Stimulated activated CD4-positive, alpha-beta T cell treated with anti-CD3 and anti-CD28 coated beads, Interleukin-12 subunit alpha, Interleukin-12 subunit beta, amount 100 ng/mL, for 48 hours (primary cell): ENCODE measurements around the gene CHST8.

Experiments used
- DNase-seq, 3 donors: peaks; one replicate each; pipeline ENCODE4 v3.0.0-alpha.2; 2020; ENCODE audit warnings: low read depth in 2 of 3, low spot score in 1 of 3

CHST8 gene

DNA sequence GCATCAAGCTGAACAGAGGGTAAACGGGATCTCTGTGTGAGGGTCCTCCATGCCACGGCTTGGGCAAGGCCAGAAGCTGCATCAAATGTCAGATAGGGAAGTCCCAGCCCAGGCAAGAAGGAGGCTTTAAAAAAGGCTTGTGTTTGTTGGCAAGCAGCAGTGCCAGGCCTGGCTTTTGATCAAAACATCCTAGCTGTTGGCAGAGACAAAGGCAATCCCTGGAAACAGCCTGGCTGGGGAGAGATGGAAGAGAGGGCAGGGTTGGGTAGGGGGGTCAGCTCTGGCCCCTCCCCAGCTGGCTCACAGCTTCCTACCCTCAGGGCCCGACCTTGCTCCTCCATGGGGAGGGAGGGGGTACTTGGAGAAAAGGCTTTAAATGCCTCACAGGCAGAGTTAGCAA is 113.2 kb downstream of the CHST8 start:
- DNase-seq = no peak

DNA sequence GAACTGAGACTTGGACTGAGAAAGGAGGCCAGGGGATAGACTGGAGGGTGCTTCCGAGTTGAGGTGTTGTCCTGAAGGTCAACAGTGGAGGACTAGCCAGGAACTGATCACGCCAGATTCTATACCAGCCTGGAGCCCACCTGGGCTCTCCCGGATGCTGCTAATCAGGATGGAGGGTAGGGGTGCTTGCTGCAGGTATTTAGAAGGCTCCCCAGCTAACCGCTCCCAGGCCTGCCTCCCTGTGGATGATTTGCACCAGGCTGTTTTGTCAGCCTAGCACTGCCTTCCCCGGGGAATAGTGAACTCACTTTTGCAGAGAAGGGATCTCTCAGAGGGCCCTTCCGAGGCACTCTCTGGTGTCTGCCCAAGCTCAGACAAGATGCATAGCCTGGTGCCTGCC is 114.4 kb downstream of the CHST8 start:
- DNase-seq = no peak

DNA sequence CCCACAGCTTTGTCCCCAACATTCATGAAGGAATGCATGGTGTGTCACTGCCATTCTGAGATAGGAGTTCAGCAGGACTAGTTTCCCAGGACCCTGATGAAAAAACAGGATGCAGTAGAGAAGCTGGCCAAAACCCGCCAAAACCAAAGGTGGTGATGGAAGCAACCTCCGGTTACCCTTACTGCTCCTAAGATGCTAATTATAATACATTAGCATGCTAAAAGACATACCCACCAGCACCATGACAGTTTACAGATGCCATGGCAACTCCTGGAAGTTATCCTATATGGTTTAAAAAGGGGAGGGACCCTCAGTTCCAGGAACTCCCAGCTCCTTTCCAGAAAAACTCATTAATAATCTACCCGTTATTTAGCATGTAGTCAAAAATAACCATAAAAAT is 115.0 kb downstream of the CHST8 start:
- DNase-seq = no peak

DNA sequence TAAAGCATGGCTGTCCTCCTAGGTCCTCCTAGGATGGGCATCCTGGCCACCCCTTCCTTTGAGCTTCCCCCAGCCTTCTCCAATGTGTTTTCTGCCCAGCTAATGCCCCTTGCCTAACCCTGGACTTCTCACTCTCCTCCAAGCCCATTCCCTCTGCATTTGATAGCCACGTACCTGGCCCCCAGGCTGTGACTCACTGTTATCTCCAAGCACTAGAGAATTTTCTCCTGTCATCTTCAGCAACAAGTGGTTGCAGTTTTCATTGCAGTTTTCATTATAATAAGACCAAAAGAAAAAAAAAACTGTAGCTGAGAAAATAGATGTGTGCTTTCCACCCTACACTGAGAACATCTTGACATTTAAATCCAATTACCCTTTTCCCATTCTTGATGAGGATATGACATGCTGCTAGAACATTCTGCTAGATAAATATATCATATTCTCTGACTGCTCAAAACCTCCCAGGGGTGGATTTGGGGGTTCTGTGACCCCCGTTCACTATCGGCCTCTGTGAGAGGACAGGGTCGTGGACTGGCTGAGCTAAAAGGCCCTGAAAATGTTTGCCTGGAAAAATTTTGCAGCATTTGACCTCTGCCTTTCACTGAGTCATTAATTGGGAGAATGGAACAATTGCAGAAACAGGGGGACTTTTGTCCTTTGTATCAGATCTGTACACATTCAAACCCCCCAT is 116.1 kb downstream of the CHST8 start:
- no peak for DNase-seq

DNA sequence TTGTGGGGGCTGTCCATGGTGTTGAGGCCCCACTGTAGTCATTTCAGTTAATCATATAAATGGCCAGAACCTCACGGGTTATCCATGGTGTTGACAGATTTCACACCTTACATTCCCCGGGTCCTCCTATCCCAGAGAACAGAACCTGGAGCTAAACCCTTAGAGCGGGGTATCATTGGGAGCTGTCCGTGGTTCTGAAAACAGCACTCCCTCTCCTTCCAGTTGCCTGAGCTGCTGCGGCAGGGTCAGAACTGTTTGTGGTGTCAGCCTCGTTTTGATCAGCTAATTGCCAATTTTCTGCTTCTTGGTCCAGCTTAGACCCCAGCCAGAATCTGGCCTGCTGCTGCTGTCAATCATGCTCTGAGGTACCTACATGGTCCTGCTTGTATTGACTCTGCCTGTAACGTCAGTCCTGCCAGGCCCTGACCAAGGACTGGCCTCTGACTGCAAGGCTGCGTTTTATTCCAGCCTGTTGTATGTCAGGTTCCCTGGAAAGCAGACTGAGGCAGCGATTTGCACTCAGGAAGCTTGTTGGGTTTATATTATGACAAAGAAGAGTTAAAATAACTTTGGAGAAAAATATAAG is 119.2 kb downstream of the CHST8 start:
- peak in 1 of 3 donors; percentile 4 for DNase-seq

DNA sequence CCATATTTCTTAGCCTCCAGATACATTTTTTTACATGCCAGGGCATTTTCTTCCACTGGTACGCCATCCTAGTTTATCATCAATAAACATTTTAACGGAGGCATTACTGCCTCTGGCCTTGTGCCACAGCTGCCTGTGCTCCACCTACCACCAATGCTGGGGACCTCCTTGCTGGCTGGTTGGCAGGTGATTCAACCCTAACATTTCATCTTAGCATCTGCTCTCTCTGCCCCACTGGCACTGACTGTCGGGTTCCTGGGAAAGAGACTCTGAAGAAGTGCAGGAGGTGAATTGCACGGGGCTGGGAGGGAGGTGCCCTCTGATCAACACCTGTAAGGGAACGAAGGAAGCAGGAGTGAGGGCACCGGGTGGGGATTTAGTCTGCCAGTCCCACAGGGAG is 123.5 kb downstream of the CHST8 start:
- no peak for DNase-seq

DNA sequence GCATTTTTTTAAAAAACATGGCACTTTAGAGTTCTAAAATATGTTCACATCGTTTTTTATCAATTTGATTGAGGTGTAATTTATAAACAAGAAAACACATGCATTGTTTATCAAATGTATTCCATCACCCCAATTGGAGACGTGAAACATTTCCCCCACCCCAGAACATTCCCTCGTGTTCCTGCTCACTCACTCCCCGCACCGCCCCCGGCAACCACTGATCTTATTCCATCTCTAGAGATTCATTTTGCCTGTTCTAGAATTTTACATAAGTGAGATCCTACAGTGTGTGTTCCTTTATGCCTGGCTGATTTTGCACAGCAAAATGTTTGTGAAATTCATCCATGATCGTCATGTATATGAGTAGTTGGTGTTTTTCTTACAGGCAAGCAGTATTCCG is 124.4 kb downstream of the CHST8 start:
- no peak for DNase-seq

DNA sequence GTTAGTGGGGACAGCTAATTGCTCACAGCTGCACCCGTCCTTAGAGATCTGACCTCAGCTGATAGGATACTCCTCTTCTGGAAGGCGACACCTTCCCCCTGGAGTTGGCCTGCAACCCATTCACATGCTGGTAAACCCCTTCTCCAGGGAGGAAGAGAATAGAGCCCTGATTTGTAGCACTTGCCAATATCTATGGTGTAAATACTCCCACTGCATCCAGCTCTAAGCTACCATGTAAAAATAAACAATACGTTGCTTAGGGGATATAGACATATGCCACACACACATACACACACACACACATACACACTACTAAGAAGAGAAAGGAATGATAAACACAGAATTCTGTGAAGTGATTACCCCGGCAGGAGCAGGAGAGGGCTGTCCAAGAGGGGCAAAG is 125.5 kb downstream of the CHST8 start:
- no peak for DNase-seq

DNA sequence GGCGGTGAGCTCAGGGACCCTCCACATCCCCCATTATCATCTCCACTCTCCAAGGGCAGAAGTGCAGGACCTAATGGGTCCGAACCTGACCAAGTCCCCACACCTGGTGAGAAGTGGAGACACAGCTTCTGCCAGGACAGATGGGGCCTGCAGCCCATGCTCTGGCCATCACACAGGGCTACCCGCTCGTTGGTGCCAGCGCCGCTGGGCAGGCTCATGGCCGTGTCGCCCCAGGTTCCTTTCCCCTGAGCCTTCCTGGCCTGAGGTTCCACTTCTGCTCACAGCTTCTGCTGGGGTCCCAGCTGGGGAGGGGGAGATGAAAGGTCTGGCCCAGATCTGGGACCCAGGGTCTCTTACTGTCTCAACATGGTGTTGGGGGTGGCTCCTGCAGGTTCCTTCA is 126.5 kb downstream of the CHST8 start:
- DNase-seq = no peak

DNA sequence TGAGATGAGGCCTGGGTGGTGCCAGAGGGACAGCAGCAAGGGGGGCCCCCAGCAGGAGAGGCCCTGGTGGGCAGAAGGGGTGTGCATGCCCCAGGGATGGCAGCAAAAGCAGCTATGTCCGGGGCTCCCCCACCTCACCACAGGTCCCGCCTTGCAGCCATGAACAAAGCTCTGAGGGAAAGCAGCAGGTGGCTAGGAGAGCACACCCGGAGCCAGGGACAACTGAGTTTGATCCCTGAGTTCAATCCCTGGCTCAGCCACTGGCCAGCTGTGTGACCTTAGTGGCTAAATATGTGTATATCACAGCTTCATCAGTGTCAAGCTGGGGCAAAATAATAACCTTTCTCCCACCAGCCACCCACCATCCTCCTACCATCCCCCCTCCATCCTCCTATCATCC is 127.3 kb downstream of the CHST8 start:
- DNase-seq = no peak

DNA sequence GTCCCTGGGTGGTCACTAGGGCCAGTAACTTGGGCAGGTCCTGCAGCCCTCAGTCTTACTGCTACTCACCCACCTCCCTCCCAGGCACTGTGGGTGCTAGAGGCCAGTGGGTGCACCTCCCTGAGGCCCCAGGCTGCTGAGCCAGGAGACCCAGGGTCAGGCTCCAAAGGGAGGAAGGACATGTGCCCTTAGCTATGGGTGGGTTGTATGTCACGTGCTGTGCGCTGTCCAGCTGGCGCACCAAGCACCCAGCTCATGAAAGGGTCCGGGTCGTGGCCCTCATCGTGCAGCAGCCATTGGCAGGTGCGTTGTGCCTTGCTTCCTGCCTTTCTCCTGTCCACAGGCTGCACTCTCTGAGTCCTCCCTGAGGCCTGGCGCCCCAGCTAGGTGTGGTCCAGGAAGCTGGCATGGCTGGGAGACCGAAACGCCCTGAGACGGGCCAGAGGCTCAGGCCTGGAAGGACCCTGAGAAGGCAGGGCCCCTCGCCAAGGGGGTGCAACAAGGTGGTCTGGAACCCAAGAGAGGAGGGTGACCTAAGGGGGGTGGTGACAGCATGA is 127.9 kb downstream of the CHST8 start:
- DNase-seq = no peak

DNA sequence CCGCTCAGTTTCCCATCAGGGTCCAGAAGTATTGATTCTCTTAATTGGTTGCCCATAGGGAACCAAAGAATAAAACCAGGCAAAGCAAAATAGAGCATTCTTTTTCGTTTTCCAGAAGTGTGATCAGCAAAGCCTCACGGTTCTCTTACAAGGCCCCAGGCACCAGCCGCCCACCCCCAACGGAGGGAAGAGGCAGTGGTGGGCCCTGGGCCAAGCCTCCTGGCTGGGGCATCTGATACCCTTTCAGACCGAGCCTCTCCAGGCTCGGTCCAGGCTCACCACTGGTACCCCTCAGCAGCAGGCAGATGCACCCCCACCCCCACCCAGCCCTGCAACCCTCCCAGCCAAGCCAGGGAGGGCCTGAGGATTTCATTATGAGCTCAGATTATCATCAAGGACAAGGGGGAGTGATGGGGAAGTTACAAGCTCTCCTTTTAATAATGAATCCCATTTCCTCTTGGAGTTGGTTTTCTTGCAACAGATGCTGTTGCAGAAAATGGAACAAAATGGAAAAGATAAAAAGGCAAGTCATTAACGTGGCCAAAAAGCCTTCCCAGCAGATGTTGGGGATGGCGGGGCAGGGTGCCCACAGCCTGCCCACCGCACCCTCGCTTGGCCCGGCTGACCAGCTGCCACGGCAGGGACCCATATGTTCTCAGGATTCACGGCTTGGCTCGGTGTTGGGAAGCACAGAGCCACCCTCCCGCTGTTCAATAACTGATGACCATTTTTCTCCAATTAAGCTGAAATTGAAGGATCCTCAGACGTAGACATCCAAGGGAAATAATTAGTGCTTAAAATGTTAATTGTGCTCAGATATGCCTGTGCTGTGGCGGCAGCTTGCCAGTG is 129.1 kb downstream of the CHST8 start:
- no peak for DNase-seq

DNA sequence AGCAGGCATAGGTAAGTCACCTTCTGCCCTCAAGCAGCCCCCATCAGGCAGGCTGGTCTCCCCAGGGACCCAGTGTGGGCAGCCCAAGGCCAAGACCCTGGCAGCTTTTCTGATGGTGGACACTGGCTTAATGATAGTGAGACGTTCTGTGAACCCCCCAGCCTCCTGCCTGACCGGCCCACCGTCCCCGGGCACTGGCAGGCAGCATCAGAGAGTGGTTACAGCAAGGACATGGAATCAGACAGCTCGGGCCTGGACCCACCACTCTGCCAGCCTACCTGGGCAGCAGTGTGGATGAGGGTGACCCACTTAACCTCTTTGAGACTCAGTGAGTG is 129.7 kb downstream of the CHST8 start:
- no peak for DNase-seq

DNA sequence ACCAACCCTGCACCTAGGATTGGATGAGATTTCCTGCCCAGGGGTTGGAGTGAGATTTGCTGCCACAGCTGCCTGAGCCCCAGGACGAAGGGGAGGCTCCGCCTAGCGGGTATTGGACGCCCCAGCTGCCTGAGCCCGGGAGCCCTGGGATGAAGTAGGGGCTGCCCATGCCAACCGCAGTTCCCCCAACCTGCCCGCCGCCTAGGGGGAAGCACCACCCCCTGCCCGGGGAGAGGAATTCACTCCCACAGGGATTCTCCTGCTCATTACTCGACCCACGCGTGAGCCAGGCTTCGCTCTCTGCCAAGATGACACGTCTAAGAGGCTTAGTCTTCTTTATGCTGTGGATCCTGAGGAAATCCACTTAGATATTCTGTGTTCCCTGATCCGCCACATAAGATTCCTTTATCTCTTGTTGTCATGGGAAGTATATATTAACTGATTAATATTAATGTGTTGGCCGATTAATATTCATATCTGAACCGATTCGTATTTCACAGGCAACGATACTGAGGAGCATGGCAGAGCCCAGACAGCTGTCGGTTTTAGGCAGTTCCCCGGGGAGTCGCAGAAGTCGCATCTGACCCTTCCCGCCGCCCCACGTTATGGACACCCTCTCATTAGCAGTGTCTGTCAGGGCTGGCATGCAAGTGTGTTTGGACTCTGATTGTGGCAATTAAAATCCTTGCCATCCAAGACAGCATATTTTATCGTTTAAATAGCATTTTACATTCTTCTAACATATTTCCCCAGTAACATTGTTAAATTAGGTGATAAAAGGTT is 130.5 kb downstream of the CHST8 start:
- DNase-seq = no peak

DNA sequence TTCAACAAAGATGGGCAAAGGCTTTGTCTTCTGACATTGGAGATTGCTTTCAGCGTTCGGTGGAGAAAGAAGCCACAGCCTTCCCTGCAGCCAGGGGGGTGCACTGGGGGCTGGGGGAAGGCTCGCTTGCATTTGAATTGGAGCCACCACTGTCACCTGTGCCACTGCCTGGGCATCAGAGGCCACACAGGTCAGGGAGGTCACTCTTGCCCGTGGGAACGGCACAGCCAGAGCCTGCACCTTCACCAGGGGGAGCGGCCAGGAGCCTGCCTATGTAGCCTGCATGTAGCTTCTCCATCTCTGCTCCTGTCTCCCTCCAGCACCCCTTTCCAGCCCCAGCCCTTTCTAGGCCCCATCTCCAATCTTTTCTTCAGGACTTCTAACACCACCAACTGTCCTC is 131.2 kb downstream of the CHST8 start:
- no peak for DNase-seq

DNA sequence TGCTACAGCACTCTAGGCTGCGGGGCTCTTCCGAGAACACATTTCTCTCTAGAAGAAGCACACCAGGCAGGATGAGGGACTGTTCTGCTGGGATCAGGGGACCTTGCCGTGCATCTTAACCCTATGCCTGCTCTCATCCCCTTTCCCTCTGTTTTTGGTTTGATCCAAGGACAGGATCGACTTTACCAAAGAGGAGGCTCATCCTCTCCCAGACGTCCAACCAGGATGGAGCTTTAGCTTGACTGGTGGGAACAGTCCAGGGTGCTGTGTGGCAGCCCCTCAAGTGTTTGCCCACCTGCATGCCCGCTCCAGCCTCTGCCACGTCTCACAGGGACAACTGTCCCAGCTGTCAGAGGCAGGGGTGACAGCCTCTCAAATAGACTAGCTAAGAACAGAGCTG is 132.6 kb downstream of the CHST8 start:
- DNase-seq = no peak

DNA sequence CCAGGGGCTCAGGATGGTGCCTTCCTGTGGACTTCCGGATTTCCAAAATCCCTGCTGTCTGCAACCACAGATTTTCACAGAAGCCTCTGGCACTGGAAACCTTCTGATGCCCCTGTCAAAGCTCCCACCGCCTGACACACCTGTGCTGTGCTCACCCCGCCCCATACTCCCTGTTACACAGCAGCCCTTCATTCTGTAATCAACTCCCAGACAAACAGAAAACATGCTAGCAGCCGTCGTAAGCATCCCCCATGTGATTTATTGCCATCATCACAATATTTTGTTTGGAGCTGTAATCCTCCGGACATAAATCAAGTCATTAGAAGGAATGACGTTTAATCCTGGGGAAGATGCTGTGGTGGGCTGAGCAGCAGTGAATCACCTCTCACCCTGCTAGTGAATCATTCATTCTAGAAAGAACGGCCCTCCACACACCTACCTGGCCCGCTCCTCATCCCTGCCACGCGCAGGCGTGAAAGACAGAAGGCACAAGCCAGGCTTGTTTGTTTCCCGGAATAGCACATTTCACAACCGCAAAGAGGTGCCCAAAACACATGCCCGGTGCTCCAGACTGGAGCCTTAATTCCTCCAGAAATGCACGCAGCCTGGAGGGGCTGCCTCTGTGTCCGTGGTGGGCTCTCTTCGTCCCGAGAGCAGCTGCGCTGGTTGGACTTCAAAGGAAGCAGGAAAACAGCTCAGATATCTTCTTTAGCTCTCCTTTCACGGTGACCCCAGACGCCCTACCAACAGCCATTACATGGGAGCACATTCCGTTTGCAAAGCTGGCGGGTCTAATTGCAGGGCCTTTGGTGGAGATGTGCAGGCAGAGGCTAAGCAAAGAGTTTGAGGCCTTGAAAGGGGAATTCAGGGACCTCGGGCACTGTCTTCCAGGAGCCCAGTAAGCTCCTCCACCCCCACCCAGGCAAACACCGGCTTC is 133.6 kb downstream of the CHST8 start:
- DNase-seq = no peak

DNA sequence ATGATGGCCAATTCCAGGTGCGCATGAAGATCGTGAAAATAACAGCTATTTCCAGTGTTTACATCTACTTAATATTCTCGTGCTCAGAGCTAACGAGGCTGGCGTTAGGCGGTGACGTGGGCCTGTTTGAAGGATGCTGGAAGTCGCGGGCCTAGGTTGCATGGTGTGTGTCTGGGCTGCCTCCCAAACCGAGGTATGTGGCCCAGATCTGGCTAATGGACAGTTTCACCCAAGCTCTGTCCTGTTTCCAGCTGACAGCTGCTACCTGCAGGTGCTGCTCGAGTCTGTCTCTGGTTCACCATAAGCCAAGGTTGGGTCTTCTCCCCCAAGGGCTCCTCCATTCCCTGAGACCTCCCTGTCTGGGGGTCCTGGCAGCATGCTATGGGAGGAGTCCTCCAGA is 134.4 kb downstream of the CHST8 start:
- no peak for DNase-seq

DNA sequence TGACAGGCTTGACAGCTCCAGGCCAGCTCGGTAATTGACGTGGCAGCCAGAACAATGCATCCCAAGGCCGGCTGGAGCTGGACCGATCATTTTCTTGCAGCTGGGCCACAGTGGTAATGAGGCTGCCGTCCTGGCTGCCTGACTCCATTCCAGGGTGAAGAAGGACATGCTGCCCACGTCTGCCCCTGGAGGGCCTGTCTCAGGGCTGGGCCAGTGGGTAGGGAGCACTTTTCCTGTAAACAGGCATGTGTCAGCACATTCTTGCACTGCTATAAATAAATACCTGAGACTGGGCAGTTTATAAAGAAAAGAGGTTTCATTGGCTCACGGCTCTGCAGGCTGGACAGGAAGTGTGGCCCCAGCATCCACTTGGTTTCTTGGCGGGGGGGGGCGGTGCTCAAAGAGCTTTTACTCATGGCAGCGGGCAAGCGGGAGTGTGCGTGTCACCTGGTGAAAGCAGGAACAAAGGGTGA is 136.8 kb downstream of the CHST8 start:
- DNase-seq = no peak

DNA sequence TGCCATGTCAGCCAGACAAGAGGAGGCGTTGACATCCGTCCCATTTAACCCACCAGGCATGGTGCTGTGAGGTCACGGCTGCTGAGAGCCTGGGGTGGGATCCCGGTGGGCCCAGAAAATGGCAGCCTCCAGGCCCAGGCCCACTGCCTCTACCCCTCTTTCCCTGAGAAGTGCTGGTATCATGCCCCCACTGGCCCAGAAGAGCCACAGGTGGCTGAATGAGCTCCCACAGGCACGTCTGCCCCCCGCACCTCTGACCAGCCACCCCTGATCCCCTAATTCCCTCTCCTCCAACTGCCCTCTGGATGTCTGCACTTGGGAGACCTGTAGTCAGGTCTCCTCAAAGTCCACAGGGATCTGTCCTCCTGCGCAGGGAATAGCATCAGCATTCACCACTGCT is 137.6 kb downstream of the CHST8 start:
- DNase-seq = no peak
